Fibroblast of skin of abdomen (primary cell): ENCODE measurements around the gene ASNS.

ENCODE experiments used
- DNase-seq: peaks from one replicate; pipeline ENCODE4 v3.0.0-alpha.2; 2013

ASNS gene

GRCh38 chr7:97842006-97842405 is 30.2 kb downstream of the ASNS start:
- no peak for DNase-seq

DNA sequence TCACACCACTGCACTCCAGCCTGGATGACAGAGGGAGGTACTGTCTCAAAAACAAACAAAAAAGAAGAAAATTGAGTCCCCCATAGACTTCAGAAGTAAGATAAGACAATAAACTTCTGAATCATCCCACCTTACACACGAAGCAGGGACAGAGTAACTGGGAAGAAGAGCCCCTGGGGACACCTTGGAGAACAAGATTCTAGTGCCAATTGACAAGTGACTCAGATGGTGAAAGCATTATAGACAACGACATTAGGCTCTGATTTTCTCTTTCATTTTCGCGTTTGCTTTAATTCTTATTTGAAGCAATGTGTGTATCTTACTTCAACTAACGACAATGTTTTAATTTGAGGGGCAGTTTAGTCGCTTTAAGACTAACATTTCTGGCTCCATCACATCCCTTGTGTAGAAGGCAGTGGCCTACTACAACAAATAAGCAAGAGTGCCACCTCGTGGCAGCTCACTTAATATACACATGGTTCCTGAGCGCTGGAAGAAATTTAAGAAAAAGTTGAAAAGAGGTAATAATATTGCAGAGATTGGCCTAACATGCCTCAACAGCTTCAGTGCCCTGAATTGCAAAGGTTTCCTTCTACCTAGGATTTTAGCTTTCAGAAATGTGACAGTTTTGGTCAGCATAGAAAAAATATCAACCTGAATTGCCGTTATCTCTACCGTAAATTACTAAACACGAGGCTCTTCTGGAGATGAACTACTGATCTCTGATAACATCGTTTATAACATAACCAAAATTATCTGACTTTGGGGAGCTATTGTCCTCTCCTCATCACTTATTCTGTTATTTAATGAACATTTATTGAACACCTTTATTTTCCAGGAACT is 36.7 kb downstream of the ASNS start:
- DNase-seq = peak; percentile 52

DNA sequence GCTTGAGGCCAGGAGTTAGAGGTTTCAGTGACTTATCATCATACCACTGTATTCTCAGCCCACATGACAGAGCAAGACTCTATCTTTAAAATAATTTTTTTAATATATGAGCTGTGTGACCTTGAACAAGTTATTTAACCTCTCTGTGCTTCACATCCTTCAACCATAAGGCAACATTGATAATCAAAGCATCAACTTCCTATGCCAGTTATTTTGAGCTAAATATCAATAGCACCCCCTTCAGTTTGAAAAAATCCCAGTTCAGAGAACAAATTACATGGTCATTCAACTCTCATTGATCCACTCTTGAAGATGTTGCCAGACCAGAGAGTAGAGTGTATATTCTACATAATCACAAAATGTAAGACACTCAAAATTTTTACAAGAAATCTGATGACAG is 53.0 kb downstream of the ASNS start:
- DNase-seq = no peak

- no peak for DNase-seq
These were observed 54.0 kb downstream of the ASNS start for GRCh38 chr7:97818066-97818663.
